ENCODE data around the gene PDE6D.
"Not testable (repeated sequence)": the region's sequence is repeated elsewhere in the genome, so short reads cannot be mapped to it uniquely, and the experiment has no call there.

The PDE6D gene

DNA sequence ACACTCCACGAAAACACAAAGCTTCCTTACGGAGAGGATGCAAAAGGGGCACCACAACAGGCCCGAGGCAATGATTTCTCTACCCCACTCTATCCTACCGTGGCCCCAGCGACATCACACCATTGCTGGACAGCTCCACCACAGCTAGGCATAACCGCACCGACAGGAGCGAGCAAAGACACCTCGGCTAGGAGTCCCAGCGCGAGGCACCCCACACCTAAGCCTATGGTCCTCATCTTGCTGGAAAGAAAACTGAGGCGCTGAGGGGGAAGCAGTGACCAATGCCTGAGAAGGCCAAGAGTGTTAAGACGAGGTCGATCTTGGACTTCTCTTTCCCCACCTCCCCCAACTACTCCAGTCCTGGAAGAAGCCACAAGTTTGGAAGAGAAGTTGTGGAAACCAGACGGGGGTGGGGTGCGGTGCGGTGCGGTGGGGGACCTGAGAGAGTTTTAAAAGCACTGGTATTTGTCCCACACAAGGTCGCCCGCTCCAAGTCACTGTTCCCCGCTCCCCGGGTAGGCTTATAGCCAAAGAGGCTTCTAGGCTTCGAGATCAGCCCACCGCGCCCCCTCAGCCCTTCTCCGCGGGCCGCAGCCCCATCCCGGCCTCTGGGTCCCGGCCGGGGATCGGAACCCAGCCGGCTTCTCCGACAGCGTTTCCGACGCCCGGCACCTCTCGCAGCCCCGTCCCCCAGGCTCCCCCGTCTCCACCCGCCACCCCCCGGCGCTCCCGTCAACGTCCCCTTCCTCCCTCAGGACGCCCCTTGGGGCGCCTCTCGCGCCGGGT is 766 bp downstream of the PDE6D start:
- DNase-seq (ENCODE audit: low read depth in 2 of 3, low spot score in 1 of 3), result no peak

DNA sequence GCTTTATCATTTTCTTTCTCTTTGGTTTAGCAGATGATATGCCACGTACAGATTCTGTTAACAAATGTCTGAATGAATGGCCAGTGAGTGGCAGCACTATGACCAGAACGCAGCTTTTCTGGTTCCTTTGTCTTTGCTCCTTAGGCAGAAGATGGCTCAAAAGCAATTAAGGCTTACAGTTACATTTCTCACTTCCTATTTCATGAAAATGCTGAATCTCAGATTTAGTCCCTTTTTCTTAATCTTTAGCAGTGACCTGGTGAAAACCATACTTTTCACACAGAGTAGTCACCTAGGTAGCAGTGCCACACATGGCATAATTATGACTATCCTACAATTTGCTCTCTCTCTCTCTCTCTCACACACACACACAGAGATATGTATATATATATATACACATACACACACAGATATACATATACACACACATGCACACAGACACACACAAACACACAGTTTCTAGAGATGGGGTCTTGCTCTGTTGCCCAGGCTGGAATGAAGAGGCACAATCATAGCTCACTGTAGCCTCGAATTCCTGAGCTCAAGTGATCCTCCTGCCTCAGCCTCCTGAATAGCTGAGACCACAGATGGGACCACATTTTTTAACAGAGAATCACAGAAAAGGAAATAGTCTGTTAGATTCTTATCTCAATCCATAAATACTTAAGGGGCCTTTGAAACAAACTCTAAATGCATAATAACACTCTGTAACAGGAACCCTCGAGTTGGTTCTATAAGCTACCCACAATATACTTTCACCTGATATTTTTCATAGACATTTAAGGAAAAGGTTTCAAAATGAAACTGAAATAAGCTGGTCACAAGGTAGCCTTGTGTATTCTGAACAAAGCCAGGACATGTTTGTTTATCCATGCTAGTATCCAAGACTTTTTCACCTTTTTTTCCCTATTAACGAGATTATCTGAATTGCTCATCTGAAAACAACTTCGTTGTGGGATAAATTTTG is 11.6 kb downstream of the PDE6D start:
- DNase-seq (ENCODE audit: low read depth in 2 of 3, low spot score in 1 of 3), result no peak

DNA sequence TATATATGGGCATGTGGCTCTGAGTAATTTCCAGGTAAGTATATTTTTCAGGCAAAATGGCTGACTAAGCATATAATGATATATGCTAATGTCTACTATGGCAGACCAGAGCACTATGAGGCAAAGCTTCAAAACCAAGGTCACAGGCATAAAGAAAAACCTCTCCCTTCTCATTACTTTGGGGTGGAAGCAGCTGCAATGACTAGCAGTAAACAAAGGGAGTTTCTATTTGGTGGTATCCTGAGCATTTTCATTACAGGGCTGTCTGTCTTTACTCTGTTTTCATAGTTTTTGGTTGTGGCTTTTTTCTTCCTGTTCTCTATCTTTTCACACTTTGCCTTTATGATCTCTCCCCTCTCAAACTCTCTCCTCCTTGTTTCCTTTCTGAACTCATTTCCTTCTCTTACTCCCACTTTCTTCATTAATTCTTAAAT is 15.6 kb downstream of the PDE6D start:
- DNase-seq (ENCODE audit: low read depth in 2 of 3, low spot score in 1 of 3), result no peak

DNA sequence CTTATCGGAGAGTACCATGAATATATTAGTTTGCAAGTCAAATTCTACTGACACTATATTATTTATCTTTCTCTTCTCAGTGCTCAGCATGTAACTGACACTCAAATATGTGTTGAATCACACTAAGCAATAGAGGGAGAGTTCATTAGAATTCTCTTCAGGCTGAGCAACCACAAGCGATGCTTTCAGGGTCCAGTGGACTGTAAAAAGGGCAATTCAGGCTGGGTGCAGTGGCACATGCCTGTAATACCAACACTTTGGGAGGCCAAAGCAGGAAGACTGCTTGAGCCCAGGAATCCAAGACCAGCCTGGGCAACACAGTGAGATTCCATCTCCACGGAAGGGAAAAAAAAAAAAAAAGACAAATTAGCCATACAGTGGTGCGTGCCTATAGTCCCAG is 16.3 kb downstream of the PDE6D start:
- no peak for DNase-seq (ENCODE audit: low read depth in 2 of 3, low spot score in 1 of 3)

DNA sequence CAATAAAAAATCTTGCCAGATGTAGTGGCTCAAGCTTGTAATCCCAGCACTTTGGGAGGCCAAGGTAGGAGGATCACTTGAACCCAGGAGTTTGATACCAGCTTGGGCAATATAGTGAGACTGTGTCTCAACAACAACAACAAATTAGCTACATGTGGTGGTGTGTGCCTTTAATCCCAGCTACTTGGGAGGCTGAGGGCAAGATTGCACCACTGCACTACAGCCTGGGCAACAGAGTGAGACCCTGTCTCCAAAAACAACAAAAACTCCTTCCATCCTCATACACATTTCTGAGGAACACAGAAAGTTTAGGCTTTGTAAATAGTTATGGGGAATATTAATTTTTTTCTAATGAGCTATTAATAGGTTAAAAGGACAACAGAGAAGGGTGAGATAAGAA is 17.0 kb downstream of the PDE6D start:
- DNase-seq (ENCODE audit: low read depth in 2 of 3, low spot score in 1 of 3), result no peak

DNA sequence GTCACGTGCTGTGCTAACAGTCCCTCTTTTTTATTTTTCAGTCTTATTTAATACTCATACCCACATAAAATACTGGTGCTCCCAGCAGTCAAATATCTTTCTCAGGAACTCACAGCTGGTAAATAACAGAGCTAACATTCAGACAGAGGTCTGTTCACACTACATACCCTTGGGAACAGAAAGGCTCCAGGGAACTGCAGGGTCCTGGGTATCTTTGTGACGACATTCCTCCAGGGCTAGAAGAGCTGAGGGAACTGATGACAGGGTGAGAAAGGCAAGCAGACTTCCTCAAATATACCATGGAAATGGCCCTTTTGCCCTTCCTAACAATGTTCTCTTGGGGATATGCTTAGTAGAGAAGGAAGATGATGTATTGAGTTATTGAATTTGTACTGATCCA is 19.3 kb downstream of the PDE6D start:
- no peak for DNase-seq (ENCODE audit: low read depth in 2 of 3, low spot score in 1 of 3)

DNA sequence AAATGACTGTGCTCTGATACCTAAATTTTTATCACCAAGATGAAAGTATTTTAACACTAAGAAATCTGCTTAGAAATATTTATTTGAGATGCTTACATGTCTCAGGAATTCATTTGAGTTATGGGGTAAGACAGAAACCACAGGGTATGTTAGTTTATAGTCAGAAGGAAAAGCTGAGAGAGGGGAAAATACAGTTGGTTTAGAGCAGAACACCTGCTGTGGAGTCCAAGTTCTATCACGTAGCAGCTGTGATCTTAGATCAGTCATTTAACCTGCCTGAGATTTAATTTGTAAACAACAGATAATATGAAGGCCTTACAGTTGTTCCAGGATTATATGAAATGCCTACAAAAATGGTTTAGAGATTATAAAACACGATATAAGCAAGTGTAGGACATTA is 29.0 kb downstream of the PDE6D start:
- no peak for DNase-seq (ENCODE audit: low read depth in 2 of 3, low spot score in 1 of 3)

DNA sequence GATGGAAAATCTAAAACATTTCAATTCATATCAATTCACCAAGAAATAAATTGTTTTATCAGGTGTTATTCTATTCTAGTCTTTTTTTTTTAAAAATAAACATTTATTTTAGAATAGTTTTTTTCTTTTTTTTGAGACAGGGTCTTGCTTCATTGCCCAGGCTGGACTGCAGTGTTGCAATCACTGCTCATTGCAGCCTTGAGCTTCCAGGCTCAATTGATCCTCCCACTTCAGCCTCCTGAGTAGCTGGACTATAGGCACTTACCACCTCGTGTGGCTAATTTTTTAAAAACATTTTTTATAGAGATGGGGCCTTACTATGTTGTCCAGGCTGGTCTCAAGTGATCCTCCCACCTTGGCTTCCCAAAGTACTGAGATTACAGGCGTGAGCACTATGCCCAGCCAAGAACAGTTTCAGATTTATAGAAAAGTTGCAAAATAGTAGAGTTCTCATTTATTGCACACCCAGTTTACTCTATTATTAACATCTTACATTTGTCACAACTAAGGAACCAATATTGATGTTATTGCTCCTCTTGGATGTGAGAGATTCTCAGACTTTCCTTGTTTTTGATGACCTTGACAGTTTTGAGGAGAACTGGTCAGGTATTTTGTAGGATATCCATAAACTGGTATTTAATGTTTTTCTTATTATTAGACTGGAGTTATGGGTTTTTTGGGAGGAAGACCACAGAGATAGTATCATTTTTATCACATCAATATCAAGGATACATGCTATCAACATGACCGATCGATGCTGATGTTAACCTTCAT is 29.9 kb downstream of the PDE6D start:
- DNase-seq (ENCODE audit: low read depth in 2 of 3, low spot score in 1 of 3), result no peak

DNA sequence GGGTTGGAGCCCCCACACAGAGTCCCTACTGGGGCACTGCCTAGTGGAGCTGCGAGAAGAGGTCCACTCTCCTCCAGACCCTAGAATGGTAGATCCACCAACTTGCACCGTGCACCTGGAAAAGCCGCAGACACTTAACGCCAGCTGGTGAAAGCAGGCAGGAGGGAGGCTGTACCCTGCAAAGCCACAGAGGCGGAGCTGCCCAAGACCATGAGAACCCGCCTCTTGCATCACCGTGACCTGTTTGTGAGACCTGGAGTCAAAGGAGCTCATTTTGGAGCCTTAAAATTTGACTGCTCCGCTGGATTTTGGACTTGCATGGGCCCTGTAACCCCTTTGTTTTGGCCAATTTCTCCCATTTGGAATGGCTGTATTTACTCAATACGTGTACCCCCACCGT is 32.1 kb downstream of the PDE6D start:
- not testable (repeated sequence) for DNase-seq (ENCODE audit: low read depth in 2 of 3, low spot score in 1 of 3)

DNA sequence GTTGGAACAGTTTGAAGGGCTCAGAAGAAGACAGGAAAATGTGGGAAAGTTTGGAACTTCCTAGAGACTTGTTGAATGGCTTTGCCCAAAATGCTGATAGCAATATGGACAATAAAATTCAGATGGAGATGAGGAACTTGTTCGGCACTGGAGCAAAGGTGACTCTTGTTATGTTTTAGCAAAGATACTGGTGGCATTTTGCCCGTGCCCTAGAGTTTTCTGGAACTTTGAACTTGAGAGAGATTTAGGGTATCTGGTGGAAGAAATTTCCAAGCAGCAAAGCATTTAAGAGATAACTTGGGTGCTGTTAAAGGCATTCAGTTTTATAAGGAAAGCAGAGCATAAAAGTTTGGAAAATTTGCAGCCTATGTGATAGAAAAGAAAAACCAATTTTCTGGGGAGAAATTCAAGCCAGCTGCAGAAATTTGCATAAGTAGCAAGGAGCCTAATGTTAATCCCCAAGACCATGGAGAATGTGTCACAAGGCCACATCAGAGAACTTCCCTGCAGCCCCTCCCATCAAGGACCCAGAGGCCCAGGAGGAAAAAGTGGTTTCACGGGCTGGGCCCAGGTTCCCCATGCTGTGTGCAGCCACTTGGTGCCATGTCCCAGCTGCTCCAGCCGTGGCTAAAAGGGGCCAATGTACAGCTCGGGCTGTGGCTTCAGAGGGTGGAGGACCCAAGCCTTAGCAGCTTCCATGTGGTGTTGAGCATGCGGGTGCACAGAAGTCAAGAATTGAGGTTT is 32.8 kb downstream of the PDE6D start:
- DNase-seq (ENCODE audit: low read depth in 2 of 3, low spot score in 1 of 3), result not testable (repeated sequence)

DNA sequence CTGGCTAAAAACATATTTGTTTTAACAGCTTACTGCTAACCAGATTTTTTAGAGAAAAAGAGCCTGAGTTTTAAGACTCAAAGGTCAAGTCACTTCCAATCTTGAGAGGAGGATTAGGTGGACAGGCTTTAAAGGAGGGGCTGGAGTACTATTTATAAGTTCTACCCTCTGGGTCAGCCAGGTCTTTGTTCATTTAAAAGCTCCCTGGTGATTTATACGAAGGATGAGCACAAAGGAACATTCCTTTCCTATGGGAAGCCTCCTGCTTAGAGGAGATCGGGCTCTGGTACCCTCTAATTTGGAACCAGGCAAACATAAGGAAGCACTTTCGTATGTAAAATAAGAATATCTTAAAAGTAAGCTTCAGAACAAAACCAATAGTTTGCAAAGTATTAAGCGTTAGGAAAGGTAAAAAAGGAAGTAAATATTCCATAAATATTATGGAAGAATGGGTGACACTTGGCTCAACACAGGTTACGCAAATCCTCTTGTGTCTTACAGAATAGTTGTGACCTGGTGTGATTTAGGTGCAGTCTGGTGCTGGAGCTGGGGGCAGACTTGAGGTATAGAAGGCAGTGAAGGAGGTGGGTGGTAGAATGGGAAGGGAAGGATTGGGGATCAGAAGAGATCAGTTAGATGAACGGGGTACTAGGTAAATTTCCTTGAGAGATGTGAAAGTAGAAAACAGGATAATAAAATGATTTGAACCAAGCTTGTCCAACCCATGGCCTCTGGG is 35.6 kb downstream of the PDE6D start:
- DNase-seq (ENCODE audit: low read depth in 2 of 3, low spot score in 1 of 3), result no peak

DNA sequence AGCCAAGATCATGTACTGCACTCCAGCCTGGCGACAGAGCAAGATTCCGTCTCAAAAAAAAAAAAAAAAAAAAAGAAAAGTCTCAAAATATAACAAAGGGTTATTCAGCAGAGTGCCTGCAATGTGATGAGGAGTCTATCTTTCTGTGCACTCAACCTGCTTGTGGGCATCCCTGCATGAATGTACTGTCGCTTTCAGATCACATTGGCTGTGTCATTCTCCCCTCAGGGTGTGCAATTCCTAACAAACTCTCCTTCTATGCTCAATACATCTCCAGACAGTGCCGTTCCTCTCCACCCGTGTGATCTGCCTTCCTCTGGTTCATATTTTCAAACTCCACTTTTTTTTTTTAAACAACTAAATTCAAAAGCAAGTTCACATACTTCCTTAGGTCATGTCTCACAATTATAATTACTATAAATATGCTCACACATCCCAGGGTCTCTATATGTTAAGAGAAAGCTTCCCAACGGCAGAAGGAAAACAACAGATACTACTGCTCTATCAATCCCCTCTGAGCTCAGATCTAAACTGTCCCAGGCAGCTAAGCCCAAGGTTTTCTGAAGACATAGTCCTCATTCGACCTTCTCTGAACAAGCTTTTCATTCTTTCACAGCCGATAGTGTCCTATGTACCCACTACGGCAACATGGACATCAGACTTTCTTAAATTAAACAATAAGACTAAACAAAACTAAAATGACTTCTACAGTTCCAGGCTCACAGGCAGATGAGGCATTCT is 37.5 kb downstream of the PDE6D start:
- no peak for DNase-seq (ENCODE audit: low read depth in 2 of 3, low spot score in 1 of 3)

DNA sequence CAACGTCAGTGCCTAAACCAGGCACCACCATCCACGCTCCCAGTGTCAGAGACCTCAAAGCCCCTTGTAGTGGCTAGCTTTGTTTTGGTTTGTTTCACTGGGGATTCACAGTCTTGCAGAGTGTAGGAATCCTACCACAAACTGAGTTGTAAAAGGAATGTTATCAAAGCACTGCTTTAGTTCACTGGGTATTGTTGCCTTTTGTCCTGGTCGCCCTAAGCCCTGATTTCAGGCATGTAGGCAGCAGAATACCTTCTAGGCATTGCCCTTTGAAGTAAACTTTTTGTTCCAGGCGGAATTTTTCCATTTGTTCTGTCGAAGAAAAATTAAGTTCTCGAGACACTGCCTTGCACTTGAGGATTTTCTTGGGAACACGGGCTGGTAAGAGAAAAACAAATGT is 43.3 kb downstream of the PDE6D start:
- no peak for DNase-seq (ENCODE audit: low read depth in 2 of 3, low spot score in 1 of 3)

DNA sequence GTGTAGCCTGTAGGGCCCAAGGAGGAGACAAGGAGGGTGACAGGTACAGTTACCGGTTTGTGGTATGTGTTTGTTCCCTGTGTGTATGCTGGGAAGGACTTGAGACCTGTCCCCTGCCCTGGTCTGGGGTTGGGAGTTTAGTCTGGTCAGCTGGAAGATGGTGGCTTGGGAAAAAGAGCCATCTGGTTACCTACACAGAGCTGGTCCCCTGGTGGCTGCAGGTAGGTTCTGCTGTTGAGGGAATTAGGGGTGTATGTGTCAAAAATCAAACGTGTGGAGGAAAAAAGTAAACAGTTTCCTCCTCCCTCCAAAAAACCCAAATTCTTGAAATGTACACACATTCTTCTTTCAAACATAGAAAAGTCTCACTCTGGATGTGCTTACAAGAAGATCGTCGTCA is 48.5 kb downstream of the PDE6D start:
- no peak for DNase-seq (ENCODE audit: low read depth in 2 of 3, low spot score in 1 of 3)

DNA sequence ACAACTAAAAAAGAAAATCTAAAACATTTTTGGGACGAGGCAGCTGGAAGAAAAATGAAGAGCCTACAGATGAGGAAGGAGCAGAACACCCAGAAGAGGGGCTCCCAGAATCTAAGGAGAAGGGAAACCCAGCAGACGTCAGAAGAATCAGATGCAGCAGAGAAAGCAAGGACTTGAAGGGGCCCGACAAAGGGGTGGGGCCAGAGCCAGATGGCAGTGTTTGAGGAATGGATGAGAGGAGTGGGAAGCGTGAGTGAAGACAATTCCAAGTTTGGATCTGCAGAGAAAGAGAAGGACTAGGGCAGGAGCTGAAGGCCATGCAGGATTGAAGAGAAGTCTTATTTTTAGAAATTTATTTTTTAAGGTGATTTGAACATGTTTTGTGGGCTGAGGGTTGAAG is 53.5 kb downstream of the PDE6D start:
- DNase-seq (ENCODE audit: low read depth in 2 of 3, low spot score in 1 of 3), result no peak

DNA sequence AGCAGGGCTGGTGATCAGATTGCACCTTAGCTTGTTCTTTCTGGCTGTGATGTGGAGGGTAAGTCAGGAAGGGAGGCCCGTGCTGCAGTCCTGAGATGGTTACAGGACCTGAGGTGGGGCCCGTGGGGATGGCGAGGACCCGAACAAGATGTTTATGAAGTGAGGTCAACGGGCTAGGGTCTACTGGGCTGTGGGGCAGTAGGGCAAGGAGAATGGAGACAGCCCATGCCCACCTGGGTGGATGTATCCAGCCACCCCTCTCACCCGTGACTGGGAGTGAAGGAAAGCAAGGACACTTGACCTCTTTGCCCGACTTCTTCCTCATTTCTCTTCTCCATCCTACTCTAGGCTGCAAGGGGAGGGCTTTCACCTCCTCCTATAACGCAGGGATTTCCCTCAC is 54.8 kb downstream of the PDE6D start:
- DNase-seq (ENCODE audit: low read depth in 2 of 3, low spot score in 1 of 3), result no peak

DNA sequence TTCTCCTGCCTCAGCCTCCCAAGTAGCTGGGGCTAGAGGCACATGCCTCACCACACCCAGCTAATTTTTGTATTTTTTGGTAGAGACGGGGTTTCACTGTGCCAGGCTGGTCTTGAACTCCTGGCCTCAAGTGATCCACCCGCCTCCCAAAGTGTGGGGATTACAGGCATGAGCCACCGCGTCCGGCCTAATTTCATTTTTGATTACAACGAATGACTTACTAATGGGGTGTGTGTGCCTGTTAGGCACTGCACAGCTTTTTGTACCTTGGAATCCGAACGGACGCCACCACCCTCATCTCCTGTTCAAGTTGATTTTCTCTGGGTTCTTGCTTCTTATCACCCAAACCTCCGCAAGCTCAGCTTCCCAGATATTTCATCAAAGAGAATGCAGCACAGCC is 55.6 kb downstream of the PDE6D start:
- no peak for DNase-seq (ENCODE audit: low read depth in 2 of 3, low spot score in 1 of 3)

DNA sequence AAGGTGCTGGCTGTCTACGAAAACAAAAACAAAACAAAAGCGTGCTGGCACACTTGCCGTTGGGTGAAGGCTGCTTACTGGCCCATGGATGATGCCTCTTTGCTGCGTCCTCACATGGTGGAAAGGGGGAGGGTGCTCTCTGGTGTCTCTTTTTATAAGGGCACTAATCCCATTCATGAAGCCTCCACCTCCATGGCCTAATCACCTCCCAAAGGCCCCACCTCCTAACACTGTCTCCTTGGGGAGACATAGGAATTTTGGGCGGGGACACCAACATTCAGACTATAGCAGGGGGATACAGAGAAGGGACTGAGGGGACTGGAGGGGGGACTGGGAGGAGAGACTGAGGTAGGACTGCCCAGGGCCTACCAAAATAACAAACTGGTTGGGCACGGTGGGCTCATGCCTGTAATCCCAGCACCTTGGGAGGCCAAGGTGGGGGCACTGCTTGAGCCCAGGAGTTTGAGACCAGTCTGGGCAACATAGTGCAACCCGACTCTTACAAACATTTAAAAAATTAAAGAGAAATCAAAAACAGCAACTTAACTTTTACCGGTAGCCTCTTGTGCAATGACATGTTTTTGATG is 58.3 kb downstream of the PDE6D start:
- DNase-seq (ENCODE audit: low read depth in 2 of 3, low spot score in 1 of 3), result no peak
